ENCODE results near the gene MCC. TPM values are rescaled to one million over a fixed set of nuclear protein-coding genes. Genes with fewer than 3 reads are reported as not detected.

The MCC gene
- total RNA-seq, 2 donors from 2014 or later: 164 to 187 TPM

DNA sequence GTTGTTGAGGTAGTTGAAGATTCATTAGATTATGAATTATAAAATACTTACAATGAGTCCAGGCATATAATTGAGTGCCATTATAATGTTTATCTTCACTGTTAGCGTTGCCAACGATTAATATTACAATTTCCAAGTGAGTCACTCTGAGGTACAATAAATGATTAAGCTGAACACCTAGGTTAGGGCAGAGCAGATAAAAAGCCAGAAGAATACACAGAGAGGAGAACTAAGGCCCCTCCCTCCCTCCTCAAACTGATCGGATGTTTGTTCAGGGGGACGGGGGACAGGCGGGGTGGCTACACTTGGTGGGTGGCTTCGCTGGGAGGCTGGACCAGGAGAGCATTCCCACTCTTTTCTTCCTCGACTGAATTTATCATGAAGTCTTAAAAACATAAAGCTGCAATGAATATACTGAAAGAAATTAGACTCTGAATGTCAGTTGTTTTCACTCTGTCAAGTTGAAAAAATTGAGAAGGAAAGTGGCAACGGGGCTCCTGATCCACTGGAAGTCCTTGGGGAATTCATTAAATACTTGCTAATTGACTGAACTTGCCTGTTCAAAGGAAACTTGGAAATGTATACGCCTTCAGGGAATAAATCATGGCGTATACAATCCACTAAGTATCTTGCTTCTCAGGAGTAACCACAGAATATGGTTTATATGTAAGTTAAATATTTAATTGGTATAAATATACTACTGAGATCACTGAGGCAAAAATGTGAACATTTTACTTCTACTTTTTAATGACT lies 251.5 kb downstream of the MCC start:
- TF ChIP-seq, protein P1, sequence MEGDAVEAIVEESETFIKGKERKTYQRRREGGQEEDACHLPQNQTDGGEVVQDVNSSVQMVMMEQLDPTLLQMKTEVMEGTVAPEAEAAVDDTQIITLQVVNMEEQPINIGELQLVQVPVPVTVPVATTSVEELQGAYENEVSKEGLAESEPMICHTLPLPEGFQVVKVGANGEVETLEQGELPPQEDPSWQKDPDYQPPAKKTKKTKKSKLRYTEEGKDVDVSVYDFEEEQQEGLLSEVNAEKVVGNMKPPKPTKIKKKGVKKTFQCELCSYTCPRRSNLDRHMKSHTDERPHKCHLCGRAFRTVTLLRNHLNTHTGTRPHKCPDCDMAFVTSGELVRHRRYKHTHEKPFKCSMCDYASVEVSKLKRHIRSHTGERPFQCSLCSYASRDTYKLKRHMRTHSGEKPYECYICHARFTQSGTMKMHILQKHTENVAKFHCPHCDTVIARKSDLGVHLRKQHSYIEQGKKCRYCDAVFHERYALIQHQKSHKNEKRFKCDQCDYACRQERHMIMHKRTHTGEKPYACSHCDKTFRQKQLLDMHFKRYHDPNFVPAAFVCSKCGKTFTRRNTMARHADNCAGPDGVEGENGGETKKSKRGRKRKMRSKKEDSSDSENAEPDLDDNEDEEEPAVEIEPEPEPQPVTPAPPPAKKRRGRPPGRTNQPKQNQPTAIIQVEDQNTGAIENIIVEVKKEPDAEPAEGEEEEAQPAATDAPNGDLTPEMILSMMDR (conservative IDR thresholded peaks at IDR 0.05): no peak
- peaks cover 76% of the 10 kb centered on the region for H3K4me1 Mint-ChIP-seq
- H3K27ac Mint-ChIP-seq: peak overlapping the region; percentile 23
- H3K36me3 Mint-ChIP-seq (ENCODE audit: low read depth): no peaks in the 10 kb centered on the region
- no peak for DNase-seq
- H3K27ac ChIP-seq (ENCODE audit: low read depth, low read length): no peak overlapping the region
- 35 to 63% methylated on average over 3 to 10 of the region's 10 CpGs for WGBS, 2 experiments (ENCODE audit: insufficient coverage in 1 of 2, insufficient read length in 1 of 2)
- no peak overlapping the region for H3K4me3 Mint-ChIP-seq
- no peaks in the 10 kb centered on the region for H3K27me3 Mint-ChIP-seq (ENCODE audit: insufficient read depth)
- H3K4me3 ChIP-seq (ENCODE audit: low read length): no peak overlapping the region
- no peak overlapping the region for H3K9ac ChIP-seq (ENCODE audit: extremely low read depth, low read length, poor library complexity, severe bottlenecking)
- H3K9me3 ChIP-seq (ENCODE audit: control insufficient read depth, low read length): no peaks in the 10 kb centered on the region
- H3K9me3 Mint-ChIP-seq: no peaks in the 10 kb centered on the region
- H3K36me3 ChIP-seq (ENCODE audit: control insufficient read depth, insufficient read depth, low read length): peaks cover 22% of the 10 kb centered on the region
- no peaks in the 10 kb centered on the region for H3K27me3 ChIP-seq (ENCODE audit: control insufficient read depth, insufficient read depth, low read length, poor library complexity, severe bottlenecking)
- peaks cover 18% of the 10 kb centered on the region for H3K4me1 ChIP-seq (ENCODE audit: control insufficient read depth, insufficient read depth, low read length)

- Histone ChIP-seq H3K9me3 (ENCODE audit: control insufficient read depth, low read length) (no peaks in the 10 kb centered on the region), H3K36me3 (ENCODE audit: control insufficient read depth, insufficient read depth, low read length) (peaks cover 22% of the 10 kb centered on the region), H3K9ac (ENCODE audit: extremely low read depth, low read length, poor library complexity, severe bottlenecking) (no peak overlapping the region), H3K4me3 (ENCODE audit: low read length) (no peak overlapping the region), H3K27ac (ENCODE audit: low read depth, low read length) (no peak overlapping the region), H3K4me1 (ENCODE audit: control insufficient read depth, insufficient read depth, low read length) (peaks cover 24% of the 10 kb centered on the region), H3K27me3 (ENCODE audit: control insufficient read depth, insufficient read depth, low read length, poor library complexity, severe bottlenecking) (no peaks in the 10 kb centered on the region)
- H3K27ac Mint-ChIP-seq: peak overlapping the region; percentile 23
- H3K9me3 Mint-ChIP-seq: no peaks in the 10 kb centered on the region
- WGBS, 2 experiments (ENCODE audit: insufficient coverage in 1 of 2, insufficient read length in 1 of 2): 83 to 89% methylated on average over 3 to 4 of the region's 4 CpGs
- H3K27me3 Mint-ChIP-seq (ENCODE audit: insufficient read depth): no peaks in the 10 kb centered on the region
- TF ChIP-seq, protein P1 (conservative IDR thresholded peaks at IDR 0.05): no peak
- no peaks in the 10 kb centered on the region for H3K36me3 Mint-ChIP-seq (ENCODE audit: low read depth)
- H3K4me1 Mint-ChIP-seq: peaks cover 78% of the 10 kb centered on the region
- H3K4me3 Mint-ChIP-seq: no peak overlapping the region
- no peak for DNase-seq
These were observed 252.4 kb downstream of the MCC start for GRCh38 chr5:113235884-113236283.

DNA sequence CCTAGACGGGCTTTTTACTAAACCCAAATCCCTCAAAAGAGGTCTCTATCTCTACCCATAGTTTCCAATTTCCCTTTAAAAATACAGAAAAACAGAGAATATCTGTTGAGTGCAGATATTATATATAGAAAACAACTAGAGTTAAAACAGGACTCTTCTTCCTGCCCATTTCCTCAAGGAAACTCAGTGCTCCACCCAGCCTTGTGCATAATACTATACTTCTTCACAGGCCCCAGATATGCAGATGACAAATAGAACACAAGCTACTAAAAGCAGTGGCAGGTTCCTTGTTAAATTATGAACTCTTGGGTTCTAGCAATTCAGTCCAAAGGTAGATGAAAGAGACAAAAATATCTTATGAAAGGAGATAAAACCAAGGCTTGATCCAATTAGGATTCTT lies 253.7 kb downstream of the MCC start:
- Mint-ChIP-seq H3K36me3 (ENCODE audit: low read depth) (no peaks in the 10 kb centered on the region), H3K9me3 (no peaks in the 10 kb centered on the region), H3K27me3 (ENCODE audit: insufficient read depth) (no peaks in the 10 kb centered on the region), H3K4me3 (no peak overlapping the region), H3K27ac (no peak overlapping the region), H3K4me1 (peaks cover 78% of the 10 kb centered on the region)
- peaks cover 22% of the 10 kb centered on the region for H3K36me3 ChIP-seq (ENCODE audit: control insufficient read depth, insufficient read depth, low read length)
- no peak for DNase-seq
- no peak overlapping the region for H3K4me3 ChIP-seq (ENCODE audit: low read length)
- H3K4me1 ChIP-seq (ENCODE audit: control insufficient read depth, insufficient read depth, low read length): peaks cover 24% of the 10 kb centered on the region
- no peaks in the 10 kb centered on the region for H3K9me3 ChIP-seq (ENCODE audit: control insufficient read depth, low read length)
- H3K9ac ChIP-seq (ENCODE audit: extremely low read depth, low read length, poor library complexity, severe bottlenecking): no peak overlapping the region
- no peaks in the 10 kb centered on the region for H3K27me3 ChIP-seq (ENCODE audit: control insufficient read depth, insufficient read depth, low read length, poor library complexity, severe bottlenecking)
- 87% methylated on average over 1 of the region's 1 CpG; no CpG with 5 or more reads in 1 of the 2 experiments for WGBS, 2 experiments (ENCODE audit: insufficient coverage in 1 of 2, insufficient read length in 1 of 2)
- no peak overlapping the region for H3K27ac ChIP-seq (ENCODE audit: low read depth, low read length)
- TF ChIP-seq, protein P1 (conservative IDR thresholded peaks at IDR 0.05): no peak
